Measurements from ENCODE around the gene BHLHE23.

Gene BHLHE23

DNA sequence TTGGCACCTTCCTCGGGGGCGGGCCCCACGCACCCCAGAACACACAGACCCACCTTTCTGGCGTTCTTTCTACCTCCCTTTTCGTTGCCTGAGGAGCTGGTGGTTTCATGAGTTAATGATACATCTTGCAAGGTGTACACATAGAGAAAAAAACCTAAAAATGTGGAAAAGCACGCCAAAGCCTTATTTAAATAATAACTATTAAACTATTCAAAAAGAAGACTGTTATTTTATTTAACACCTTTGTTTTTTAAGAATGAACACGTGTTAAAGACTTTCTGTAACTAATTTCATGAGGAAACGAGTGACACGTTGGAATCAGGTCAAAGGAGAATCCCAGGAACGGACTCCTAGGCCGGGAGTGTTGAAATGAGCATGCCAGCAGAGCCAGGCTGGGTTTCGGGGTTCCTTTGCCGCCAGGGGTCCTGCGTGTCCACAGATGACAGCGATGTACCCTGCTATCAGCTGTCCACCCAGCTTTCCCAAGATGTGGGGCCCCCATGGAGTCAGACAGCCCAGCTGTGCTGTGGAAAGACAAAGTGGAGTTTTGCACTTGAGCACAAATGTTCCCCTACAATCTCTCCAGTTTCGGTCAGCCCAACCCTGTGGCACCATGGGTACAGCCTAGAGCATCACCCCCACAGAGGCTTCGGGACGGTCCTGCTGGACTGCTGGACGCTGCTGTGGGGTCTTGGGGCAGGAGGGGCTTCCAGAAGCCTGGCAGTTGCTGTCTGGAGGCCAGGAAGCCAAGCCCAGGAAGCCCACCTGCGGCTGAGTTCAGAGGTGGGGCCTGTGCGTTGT lies 38.2 kb downstream of the BHLHE23 start:
- no peak overlapping the region for H3K4me3 ChIP-seq (replicated peaks; ENCODE audit: low read depth, low read length)
- TF ChIP-seq, protein P1, sequence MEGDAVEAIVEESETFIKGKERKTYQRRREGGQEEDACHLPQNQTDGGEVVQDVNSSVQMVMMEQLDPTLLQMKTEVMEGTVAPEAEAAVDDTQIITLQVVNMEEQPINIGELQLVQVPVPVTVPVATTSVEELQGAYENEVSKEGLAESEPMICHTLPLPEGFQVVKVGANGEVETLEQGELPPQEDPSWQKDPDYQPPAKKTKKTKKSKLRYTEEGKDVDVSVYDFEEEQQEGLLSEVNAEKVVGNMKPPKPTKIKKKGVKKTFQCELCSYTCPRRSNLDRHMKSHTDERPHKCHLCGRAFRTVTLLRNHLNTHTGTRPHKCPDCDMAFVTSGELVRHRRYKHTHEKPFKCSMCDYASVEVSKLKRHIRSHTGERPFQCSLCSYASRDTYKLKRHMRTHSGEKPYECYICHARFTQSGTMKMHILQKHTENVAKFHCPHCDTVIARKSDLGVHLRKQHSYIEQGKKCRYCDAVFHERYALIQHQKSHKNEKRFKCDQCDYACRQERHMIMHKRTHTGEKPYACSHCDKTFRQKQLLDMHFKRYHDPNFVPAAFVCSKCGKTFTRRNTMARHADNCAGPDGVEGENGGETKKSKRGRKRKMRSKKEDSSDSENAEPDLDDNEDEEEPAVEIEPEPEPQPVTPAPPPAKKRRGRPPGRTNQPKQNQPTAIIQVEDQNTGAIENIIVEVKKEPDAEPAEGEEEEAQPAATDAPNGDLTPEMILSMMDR (IDR thresholded peaks at IDR 0.05; ENCODE audit: low read depth, low read length, missing control alignments): no peak
- no peak for DNase-seq (ENCODE audit: extremely low read depth, low read depth)

DNA sequence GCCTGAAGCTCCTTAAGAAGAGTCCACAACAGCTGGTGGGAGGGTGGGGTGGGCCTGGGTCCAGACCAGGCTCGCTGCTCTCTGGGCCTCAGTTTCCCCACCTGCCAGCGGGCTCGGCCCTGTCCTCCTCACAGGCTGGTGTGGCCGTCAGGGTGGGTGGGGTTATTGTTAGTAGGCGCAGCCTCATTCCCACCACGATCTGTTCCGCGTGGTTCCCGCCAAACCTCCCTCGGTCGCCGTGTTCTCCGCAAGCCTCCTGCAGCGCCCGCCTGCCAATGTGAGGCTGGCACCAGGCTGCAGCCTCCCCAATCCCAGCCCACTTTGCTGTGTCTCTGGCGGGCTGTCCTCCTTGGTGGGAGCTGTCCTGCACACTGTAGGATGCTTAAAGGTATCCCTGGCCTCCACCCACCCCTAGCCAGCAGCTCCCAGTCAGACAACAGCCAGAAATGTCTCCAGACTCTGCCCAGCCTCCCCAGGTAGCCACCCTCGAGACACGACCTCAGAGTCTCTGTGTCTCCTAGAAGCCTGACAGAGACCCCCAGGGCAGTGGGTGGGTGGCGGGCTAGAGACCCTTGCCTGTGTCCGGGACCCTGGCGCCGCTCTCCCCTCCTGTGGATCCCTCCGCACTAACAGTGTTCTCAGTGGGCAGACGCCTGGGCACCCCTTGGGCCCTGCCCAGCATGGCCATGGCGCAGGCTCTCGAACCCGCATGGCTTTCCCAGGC lies 39.0 kb downstream of the BHLHE23 start:
- TF ChIP-seq, protein P1 (IDR thresholded peaks at IDR 0.05; ENCODE audit: low read depth, low read length, missing control alignments): no peak
- H3K4me3 ChIP-seq (replicated peaks; ENCODE audit: low read depth, low read length): no peak overlapping the region
- no peak for DNase-seq (ENCODE audit: extremely low read depth, low read depth)

DNA sequence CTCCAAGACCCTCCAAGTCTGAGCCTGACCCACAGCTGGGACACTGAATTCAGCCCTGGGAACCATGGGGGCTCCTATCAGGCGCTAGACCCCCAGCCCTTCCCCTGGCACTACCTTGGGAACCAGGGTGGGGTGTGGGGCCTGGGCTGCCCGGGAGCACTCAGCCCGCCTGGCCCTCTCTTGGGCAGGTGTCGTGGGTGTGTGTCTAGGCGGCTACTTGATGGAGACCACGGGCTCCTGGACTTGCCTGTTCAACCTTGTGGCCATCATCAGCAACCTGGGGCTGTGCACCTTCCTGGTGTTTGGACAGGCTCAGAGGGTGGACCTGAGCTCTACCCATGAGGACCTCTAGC lies 39.6 kb downstream of the BHLHE23 start:
- DNase-seq (ENCODE audit: extremely low read depth, low read depth): no peak
- TF ChIP-seq, protein P1 (IDR thresholded peaks at IDR 0.05; ENCODE audit: low read depth, low read length, missing control alignments): no peak
- no peak overlapping the region for H3K4me3 ChIP-seq (replicated peaks; ENCODE audit: low read depth, low read length)

DNA sequence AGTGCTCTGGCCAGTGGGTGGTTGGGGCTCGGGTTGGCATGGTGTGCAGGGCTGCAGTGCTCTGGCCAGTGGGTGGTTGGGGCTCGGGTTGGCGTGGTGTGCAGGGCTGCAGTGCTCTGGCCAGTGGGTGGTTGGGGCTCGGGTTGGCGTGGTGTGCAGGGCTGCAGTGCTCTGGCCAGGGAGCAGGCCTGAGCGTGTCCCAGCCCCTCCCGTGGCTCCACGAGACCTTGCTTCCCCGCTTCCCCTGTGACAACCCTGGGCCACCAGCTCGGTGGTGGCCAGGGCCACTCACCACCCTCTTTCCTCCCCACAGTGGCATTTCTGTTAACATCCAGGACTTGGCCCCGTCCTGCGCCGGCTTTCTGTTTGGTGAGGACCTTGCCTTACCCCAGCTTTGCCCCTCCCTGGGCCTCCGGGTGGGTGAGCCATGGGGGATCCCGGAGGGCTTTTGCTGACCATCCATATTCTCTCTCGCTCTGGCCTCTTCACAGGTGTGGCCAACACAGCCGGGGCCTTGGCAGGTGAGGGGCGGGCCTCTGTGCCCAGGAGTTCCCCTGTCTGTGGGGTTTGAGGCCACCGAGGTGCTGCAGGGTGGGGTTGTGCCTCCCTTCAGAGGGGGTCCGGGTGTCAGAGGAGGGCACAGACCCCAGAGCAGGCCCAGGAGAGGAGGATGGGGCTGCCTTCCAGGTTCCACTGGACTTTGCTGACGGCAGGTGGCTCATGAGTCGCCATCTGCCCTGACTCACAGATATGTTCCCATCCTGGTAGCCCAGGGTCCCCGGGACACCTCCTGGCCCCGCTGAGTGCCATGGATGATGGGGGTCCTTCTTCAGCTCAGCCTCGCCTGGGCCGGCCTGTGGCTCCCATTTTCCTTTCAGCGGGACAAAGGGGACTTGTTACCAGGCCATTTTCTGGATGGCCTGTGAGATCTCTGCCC lies 40.3 kb downstream of the BHLHE23 start:
- no peak overlapping the region for H3K4me3 ChIP-seq (replicated peaks; ENCODE audit: low read depth, low read length)
- no peak for DNase-seq (ENCODE audit: extremely low read depth, low read depth)
- TF ChIP-seq, protein P1 (IDR thresholded peaks at IDR 0.05; ENCODE audit: low read depth, low read length, missing control alignments): no peak

DNA sequence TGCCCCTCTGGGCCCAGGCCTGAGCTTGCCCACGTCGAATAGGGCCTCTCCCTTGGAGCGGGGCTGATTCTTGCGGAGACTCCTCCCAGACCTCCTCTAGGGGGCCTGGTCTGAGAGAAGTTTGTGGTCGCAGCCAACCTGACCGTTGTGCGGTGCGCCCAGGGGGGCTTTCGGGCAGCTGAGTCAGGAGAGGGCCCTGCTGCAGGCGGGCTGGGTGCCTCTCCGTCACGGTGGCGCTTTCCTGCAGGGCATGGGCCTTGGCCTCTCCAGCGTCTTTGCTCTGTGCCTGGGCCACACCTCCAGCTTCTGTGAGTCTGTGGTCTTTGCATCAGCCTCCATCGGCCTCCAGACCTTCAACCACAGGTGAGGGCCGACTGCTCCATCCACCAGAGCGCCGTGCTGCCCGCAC lies 41.4 kb downstream of the BHLHE23 start:
- TF ChIP-seq, protein P1 (IDR thresholded peaks at IDR 0.05; ENCODE audit: low read depth, low read length, missing control alignments): no peak
- no peak for DNase-seq (ENCODE audit: extremely low read depth, low read depth)
- no peak overlapping the region for H3K4me3 ChIP-seq (replicated peaks; ENCODE audit: low read depth, low read length)

DNA sequence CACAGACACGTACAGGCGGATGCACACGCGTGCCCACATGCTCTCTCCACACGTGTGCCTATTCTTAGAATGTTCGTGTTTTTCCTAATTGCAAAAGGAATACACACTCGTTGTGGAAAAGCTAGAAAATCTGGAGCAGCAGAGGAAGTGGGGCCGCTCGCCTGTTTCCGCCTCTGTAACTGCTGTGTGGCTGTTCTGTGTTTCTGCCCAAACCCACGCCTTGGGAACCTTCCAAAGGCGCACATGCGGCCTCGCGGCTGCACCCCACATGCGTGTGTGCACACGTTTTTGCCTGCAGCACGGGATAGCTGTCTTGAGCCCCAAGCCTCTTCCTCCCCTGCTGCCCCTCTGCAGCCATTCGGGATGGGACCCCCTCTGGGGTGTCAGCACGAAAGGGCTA lies 42.1 kb downstream of the BHLHE23 start:
- no peak for DNase-seq (ENCODE audit: extremely low read depth, low read depth)
- TF ChIP-seq, protein P1 (IDR thresholded peaks at IDR 0.05; ENCODE audit: low read depth, low read length, missing control alignments): no peak
- H3K4me3 ChIP-seq (replicated peaks; ENCODE audit: low read depth, low read length): no peak overlapping the region

Data from HFF-Myc (cell line).